Occipital lobe (tissue), 2 donors: ENCODE measurements around the gene TEX26. TPM values are rescaled to one million over a fixed set of nuclear protein-coding genes. Genes with fewer than 3 reads are reported as not detected.

Experiments
- DNase-seq: peaks from one replicate; lab custom pipeline; 2025; lab: John Stamatoyannopoulos, UW
- total RNA-seq: library from RNA; depleted of rRNA; stranded (reverse); fragments of >200 nt; gene quantifications from one replicate; pipeline ENCODE4 v1.2.3, GENCODE V29; 2014

The TEX26 gene
- total RNA-seq: 2.3 TPM

- DNase-seq: no peak
These were observed at the start of gene TEX26 for GRCh38 chr13:30932481-30933353. TEX26 (plus strand) TSS chr13:30932656; CDS start chr13:30932716, 60 bp downstream.

GRCh38 chr13:30882996-30883766 is 49.3 kb upstream of the TEX26 start:
- DNase-seq: no peak

- DNase-seq: no peak
These were observed 47.9 kb upstream of the TEX26 start for GRCh38 chr13:30884543-30884942.

GRCh38 chr13:30889196-30889690 is 43.2 kb upstream of the TEX26 start:
- no peak for DNase-seq

GRCh38 chr13:30892966-30893365 is 39.5 kb upstream of the TEX26 start:
- no peak for DNase-seq

DNA sequence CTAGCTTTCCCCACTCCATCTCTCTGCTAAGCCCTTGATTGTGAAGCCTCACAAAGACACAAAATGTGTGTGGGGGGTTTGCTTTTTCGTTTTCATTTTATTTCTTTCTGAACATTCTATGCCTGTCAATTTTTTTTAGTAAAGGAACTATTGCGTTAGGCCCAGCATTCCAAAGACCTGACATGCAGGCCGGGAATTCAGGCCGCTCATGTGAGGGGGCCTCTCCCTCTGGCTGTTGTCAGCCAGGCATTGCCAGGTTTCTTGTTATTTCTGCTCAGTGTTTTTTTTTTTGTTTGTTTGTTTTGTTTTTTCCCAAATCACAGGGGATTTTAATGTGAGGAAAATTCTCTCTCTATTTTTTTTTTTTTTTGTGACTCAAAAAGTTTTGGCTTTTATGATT is 36.7 kb upstream of the TEX26 start:
- DNase-seq: no peak

DNA sequence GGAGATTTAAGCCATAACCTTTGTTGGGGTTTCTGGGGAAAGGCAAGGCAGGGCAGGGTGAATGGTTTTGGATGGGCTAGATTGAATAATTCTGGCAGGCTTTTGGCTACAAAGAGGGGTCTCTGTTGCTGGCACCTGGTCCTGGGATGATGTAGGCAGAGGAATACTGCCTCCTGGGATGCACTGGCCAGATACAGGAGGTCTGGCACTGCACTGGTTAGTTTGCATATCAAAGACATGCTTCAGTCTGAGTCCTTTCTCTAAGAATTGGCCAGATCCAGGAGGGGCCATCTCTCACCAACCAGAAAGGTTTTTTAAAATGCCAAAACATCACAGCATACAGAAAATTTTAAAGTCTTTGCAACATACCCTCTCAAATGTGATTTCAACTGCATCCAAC is 34.4 kb upstream of the TEX26 start:
- no peak for DNase-seq

DNA sequence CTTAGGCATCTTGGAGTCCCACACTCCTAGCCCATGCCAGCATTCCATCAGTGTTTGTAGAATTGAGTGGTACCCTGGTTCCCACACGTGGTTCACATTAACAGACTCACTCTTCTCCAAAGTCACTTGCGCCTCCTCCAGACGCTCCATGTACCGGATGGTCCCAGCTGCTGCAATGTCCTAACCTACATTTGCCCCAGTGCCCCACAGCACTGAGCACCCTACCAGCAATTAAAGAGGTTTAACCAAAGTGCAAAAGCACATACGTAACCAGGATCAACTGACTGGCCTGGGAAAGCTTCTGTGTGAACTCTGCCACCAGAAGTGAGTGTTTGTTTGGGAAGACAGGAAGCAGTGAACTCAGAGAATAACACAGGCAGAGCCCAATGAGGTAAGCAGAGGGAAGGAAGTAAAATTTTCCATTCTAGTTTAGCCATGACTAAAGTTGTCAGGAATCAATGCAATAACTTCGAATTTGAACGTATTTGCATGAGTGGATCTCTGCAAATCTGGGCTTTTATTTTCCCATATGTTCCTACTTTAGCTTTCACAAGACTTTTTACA is 33.7 kb upstream of the TEX26 start:
- no peak for DNase-seq

- no peak for DNase-seq
These were observed 32.0 kb upstream of the TEX26 start for GRCh38 chr13:30900436-30900835.

- DNase-seq: no peak
These were observed 31.3 kb upstream of the TEX26 start for GRCh38 chr13:30900952-30901749.

- no peak for DNase-seq
These were observed 28.4 kb upstream of the TEX26 start for GRCh38 chr13:30904043-30904442.

GRCh38 chr13:30905932-30906383 is 26.5 kb upstream of the TEX26 start, which contains the start of gene MEDAG:
MEDAG (plus strand) TSS chr13:30906271; CDS start chr13:30906516, 245 bp downstream.
- no peak for DNase-seq

DNA sequence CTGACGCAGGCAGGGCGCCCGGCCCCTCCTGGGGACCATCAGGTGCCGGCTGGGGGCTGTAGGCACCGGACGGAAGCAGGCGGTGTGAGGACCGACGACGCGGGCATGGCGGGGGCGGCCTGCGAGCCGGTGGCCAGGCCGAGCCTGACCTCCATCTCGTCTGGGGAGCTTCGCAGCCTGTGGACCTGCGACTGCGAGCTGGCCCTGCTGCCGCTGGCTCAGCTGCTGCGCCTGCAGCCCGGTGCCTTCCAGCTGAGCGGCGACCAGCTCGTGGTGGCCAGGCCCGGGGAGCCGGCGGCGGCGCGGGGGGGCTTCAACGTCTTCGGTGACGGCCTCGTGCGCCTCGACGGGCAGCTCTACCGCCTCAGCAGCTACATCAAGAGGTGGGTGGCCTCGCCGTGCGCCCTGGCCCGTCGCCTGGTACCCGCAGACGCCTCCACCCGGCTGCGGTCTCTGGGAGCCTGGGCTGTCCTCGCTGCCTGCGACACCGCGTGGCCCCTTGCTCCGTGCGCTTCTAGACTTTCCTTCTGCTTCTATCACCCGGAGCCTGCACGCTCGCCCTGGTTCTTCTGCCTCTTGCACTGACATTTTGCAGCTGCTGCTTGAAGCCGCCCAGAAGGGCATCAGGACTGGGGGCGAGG is 25.9 kb upstream of the TEX26 start:
- no peak for DNase-seq

DNA sequence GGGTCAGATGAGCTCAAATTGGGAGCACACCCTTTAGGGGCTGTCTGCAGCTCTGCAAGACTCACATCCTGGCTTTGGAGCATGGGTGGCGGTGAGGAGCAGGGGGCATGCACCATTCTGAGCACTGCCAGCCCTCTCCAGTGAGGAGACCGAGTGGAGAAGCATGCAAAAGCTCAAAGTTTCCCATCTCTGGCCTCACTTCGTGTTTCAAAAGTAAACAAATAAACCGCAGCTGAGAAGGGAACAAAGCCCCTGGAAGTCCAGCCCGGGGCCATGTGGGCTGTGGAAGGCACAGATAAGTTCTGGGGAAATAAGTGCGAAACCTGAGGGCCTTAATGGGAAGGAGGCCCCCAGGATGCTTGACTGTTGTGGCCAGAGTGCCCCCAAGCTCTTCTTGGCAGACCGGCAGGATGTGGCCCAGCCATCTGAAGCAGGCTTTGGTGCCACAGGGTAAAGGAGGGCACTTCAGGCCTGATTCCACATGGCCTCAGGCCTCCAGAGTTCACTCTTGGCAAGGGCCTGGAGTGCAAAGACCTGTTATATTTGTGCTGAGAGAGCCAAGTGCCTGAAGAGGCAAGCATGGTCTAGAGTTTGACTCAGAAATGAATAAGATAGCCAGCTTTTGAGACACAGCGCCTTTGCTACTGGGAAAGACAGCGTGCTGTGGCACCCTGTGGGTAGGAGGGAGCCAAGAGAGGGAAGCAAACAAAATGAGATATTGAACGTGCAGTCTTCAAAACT is 25.2 kb upstream of the TEX26 start:
- DNase-seq: no peak

- no peak for DNase-seq
These were observed 24.0 kb upstream of the TEX26 start for GRCh38 chr13:30908416-30908980.

DNA sequence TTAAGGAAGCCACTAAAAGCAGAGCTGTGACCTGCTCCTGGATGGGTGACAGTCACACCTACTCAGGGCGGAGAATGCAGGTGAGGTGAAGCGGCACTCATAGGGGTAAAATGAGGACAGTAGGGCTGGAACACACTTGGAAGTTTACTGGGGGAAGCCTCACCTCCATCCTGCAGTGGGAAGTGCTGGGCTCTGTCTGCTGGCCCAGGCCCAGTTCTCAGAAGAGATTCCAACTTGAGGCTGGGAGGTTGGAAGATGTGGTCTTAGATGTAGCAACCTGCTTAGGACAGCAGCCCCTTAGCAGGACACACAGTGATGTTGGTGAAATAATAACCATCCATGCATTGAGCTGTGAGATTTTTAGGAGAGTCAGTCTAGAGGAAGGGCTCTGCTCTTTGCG is 21.8 kb upstream of the TEX26 start:
- DNase-seq: no peak

DNA sequence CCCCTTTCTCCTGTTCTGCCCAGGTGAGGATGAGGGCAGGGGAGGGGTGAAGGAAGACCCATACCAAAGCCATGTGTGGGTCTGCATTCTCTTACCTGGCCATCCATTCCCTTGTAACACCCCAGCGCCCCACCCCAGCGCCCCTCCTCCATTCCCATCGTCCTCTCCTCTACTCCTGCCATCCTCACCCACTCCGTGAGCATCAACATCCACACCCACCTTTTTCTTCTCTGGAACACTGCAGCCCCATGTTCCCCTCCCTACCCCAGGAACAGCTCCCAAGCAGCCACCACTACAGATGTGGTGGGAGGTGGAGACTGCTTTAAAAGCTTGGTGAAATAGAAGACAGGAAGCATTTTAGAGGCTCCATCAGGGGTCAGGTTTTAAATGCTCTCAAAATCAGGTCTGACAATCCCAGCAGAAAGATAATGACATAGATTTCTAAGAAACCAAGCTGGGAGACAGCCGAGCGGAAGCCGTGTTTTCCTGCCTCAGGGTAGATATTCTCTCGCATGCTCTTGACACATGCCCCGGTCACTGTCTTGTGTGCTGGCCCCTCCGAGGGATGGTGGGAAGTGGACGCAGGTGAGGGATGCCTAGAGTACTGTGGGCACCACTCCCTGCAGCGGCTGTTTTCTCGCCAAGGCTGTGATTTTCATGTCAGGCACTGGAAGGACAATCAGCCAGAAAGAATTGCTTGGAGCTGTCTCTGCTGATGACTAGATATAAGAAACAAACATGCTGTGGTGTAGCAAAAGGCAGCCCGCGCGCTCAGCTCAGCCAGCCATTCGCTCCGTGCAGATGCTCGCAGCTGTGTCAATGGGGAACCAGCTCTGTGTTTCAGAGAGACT is 16.5 kb upstream of the TEX26 start:
- no peak for DNase-seq

GRCh38 chr13:30916991-30917390 is 15.5 kb upstream of the TEX26 start:
- DNase-seq: no peak
